Natural killer cell (primary cell): ENCODE measurements around the gene LRRC61. TPM values are rescaled to one million over a fixed set of nuclear protein-coding genes. Genes with fewer than 3 reads are reported as not detected.

Source experiments
- ATAC-seq, 3 donors: fragments of 150-1000 bp in 2 of 3; fragments of 200-7000 bp in 1 of 3; cut with Tn5 transposase; 1 replicate in 1 of 3; 2 replicates in 2 of 3; pipeline ENCODE4 v1.10.0; 2021; ENCODE audit warnings: mild to moderate bottlenecking in 2 of 3, moderate library complexity in 2 of 3
- DNase-seq, 2 donors: peaks; one replicate each; pipeline versions ENCODE4 v3.0.0 to v3.0.0-alpha.2; 2013 to 2021; ENCODE audit warnings: mixed read lengths in 1 of 2
- H3K27ac ChIP-seq: one replicate; pipeline ENCODE4 v1.5.1; 2013; ENCODE audit warnings: mild to moderate bottlenecking, low read length
- H3K27me3 ChIP-seq: one replicate; pipeline ENCODE4 v1.6.1; 2013; ENCODE audit warnings: low read length; ENCODE audit not compliant: control insufficient read depth, insufficient read depth
- H3K36me3 ChIP-seq: one replicate; pipeline ENCODE4 v1.6.1; 2013; ENCODE audit warnings: low read length; ENCODE audit not compliant: control insufficient read depth, insufficient read depth
- H3K4me1 ChIP-seq: one replicate; pipeline ENCODE4 v1.6.1; 2013; ENCODE audit warnings: low read length; ENCODE audit not compliant: control insufficient read depth, insufficient read depth
- H3K4me3 ChIP-seq: one replicate; pipeline ENCODE4 v1.5.1; 2013; ENCODE audit warnings: low read length
- H3K9me3 ChIP-seq: one replicate; pipeline ENCODE4 v1.6.1; 2013; ENCODE audit warnings: low read length; ENCODE audit not compliant: control insufficient read depth, insufficient read depth
- H3K27ac Mint-ChIP-seq, 2 donors: one replicate each; pipeline ENCODE4 v1.8.0; 2022; ENCODE audit warnings: mild to moderate bottlenecking in 2 of 2, mixed read lengths in 2 of 2, moderate library complexity in 1 of 2
- H3K27me3 Mint-ChIP-seq, 2 donors: one replicate each; pipeline ENCODE4 v1.8.0; 2022; ENCODE audit warnings: low read depth in 2 of 2, mixed read lengths in 2 of 2
- H3K36me3 Mint-ChIP-seq: one replicate; pipeline ENCODE4 v1.8.0; 2022; ENCODE audit warnings: mixed read lengths
- H3K4me1 Mint-ChIP-seq, 2 donors: one replicate each; pipeline ENCODE4 v1.8.0; 2022; ENCODE audit warnings: mixed read lengths in 2 of 2
- H3K4me3 Mint-ChIP-seq: one replicate; pipeline ENCODE4 v1.8.0; 2022; ENCODE audit warnings: mild to moderate bottlenecking, moderate library complexity, mixed read lengths
- H3K9me3 Mint-ChIP-seq, 2 donors: one replicate each; pipeline ENCODE4 v1.8.0; 2022; ENCODE audit warnings: mixed read lengths in 2 of 2
- WGBS: methylation state at CpG from one replicate; pipeline ENCODE4 v1.1.7; 2013; ENCODE audit warnings: missing lambda C conversion rate; ENCODE audit not compliant: insufficient coverage; 5-methylcytosine and 5-hydroxymethylcytosine counted together
- intact Hi-C: fragments of 100-400 bp; cut with micrococcal nuclease; formaldehyde crosslinking; loops from one replicate; pipeline ENCODE4 v1.14.2; 2022
- total RNA-seq, 4 donors: library from RNA; stranded (reverse); fragments of 120-200 nt in 1 of 4; gene quantifications; one replicate each; pipeline versions ENCODE4 v1.2.3 to v1.2.4, GENCODE V29; 2013 to 2022
- TF ChIP-seq, protein P1 (sequence below): fragments of 200-600 bp; IDR thresholded peaks from one replicate; pipeline ENCODE4 v1.8.0; 2022; ENCODE audit warnings: antibody characterized with exemption

LRRC61 gene
- total RNA-seq, 3 donors from 2014 or later (not counting 1 experiment from before 2014, with no cell fraction given), result 7.3 to 16.7 (median 13.7) TPM

DNA sequence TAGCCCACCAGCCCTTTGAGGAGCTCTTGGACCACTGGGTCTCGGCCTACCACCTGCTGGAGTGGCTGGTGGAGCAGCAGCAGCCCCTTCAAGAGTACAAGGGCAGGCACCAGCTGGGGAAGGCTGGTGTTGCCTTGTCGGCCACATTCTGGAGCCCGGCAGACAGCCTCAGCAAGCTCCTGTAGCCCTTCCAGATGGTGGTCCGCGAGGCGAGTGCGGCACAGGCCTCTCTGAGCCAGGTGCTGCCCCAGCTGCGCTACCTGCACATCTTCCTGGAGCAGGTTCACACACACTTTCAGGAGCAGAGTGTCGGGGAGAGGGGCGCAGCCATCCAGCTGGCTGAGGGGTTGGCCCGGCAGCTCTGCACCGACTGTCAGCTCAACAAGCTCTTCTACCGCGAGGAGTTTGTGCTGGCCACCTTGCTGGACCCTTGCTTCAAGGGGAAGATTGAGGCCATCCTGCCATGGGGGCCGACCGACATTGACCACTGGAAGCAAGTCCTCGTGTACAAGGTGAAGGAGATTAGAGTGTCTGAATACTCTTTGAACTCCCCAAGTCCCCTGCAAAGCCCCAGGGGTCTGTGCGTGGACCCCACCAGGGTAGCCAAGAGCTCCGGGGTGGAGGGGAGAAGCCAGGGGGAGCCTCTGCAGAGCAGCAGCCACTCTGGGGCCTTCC is 7.2 kb downstream of the LRRC61 start:
- Mint-ChIP-seq H3K9me3 (no peaks in the 10 kb centered on the region), H3K4me1 (peaks cover under 1% of the 10 kb centered on the region in 2 donors), H3K27ac (no peak overlapping the region), H3K4me3 (no peak overlapping the region), H3K36me3 (no peaks in the 10 kb centered on the region), H3K27me3 (no peaks in the 10 kb centered on the region)
- H3K27me3 ChIP-seq, result no peaks in the 10 kb centered on the region
- peaks cover 44% of the 10 kb centered on the region for H3K36me3 ChIP-seq
- TF ChIP-seq, protein P1, sequence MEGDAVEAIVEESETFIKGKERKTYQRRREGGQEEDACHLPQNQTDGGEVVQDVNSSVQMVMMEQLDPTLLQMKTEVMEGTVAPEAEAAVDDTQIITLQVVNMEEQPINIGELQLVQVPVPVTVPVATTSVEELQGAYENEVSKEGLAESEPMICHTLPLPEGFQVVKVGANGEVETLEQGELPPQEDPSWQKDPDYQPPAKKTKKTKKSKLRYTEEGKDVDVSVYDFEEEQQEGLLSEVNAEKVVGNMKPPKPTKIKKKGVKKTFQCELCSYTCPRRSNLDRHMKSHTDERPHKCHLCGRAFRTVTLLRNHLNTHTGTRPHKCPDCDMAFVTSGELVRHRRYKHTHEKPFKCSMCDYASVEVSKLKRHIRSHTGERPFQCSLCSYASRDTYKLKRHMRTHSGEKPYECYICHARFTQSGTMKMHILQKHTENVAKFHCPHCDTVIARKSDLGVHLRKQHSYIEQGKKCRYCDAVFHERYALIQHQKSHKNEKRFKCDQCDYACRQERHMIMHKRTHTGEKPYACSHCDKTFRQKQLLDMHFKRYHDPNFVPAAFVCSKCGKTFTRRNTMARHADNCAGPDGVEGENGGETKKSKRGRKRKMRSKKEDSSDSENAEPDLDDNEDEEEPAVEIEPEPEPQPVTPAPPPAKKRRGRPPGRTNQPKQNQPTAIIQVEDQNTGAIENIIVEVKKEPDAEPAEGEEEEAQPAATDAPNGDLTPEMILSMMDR, result no peak
- 96% methylated on average over 19 of the region's 19 CpGs for WGBS
- intact Hi-C loops, result no loop called here
- no peak for DNase-seq
- ATAC-seq, result no peak
- H3K4me1 ChIP-seq, result no peaks in the 10 kb centered on the region
- H3K27ac ChIP-seq, result no peak overlapping the region
- no peaks in the 10 kb centered on the region for H3K9me3 ChIP-seq
- H3K4me3 ChIP-seq, result no peak overlapping the region

DNA sequence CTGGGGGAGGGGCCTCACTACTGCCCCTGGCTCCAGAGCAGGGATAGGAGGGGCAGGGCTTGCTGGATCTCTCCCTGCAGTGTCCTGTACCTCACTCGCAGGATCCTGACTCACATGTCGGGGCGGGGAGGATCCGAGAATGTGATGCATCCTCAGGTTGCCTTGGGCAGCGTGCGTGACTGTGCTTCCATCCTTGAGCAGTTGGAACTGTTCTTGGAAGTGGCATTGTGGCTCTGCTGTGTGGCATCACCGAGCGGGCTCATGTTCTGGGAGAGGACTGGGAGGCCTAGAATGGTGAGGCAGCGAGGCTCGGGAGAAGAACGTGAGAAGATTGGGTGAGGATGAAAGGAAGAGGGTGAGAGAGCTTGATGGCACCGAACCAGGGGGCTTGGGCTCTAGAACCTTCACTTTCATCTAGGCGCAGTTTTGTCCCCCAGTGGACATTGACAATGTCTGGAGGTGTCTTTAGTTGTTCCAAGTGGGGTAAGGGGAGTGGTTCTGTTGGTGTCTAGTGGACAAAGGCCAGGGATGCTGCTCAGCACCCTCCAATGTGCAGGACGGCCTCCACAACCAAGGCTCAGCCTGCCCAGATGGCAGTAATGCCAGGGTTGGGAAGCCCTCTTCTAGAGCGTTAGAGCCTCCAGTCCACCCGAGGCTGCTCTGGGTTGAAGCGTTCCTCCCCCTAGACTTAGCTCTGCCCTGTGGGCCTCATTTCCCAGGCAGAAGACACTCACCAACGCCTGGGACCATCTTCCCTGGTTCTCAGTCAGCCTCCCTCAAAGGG is 9.9 kb downstream of the LRRC61 start:
- Histone ChIP-seq H3K9me3 (no peaks in the 10 kb centered on the region), H3K4me3 (no peak overlapping the region), H3K36me3 (peaks cover 33% of the 10 kb centered on the region), H3K4me1 (no peaks in the 10 kb centered on the region), H3K27ac (no peak overlapping the region), H3K27me3 (no peaks in the 10 kb centered on the region)
- no peak for DNase-seq
- TF ChIP-seq, protein P1, result no peak
- no peak for ATAC-seq
- Mint-ChIP-seq H3K4me1 (no peaks in the 10 kb centered on the region), H3K36me3 (no peaks in the 10 kb centered on the region), H3K9me3 (no peaks in the 10 kb centered on the region), H3K27ac (no peak overlapping the region), H3K4me3 (no peak overlapping the region), H3K27me3 (peaks cover 0 to 1% of the 10 kb centered on the region in 2 donors)
- intact Hi-C loops, result no loop called here
- WGBS, result 96% methylated on average over 18 of the region's 18 CpGs

DNA sequence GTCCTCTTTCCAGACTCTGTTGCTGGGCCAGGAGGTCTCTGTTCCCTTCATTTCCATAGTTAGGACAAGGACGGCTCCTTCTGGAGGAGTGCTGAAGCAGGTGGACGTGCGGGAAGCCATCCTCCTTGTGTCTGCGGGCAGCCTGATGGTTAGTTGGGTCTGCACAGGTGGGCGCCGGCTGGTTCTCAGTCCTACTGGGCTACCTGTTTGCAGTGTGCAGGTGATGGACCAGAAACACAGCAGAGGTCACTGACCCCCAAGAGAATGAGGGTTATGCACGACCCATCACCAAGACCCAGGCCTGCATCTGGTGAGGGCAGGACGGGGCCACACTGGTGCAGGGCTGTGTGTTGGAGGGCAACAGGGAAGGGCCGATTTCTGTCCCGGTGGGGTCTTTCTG is 10.5 kb downstream of the LRRC61 start:
- no peaks in the 10 kb centered on the region for H3K9me3 Mint-ChIP-seq
- Histone ChIP-seq H3K4me3 (no peak overlapping the region), H3K27ac (no peak overlapping the region), H3K27me3 (no peaks in the 10 kb centered on the region), H3K4me1 (no peaks in the 10 kb centered on the region), H3K9me3 (no peaks in the 10 kb centered on the region), H3K36me3 (peaks cover 27% of the 10 kb centered on the region)
- H3K36me3 Mint-ChIP-seq, result no peaks in the 10 kb centered on the region
- DNase-seq (no peak), ATAC-seq (no peak)
- H3K27ac Mint-ChIP-seq, result no peak overlapping the region
- intact Hi-C loops, result no loop called here
- TF ChIP-seq, protein P1, result no peak
- H3K27me3 Mint-ChIP-seq, result peaks cover 0 to 4% of the 10 kb centered on the region in 2 donors
- H3K4me1 Mint-ChIP-seq, result no peaks in the 10 kb centered on the region
- H3K4me3 Mint-ChIP-seq, result no peak overlapping the region
- WGBS, result 95% methylated on average over 10 of the region's 10 CpGs
